CD4-positive, alpha-beta memory T cell (primary cell): ENCODE data around the gene CDC27. TPM values are rescaled to one million over a fixed set of nuclear protein-coding genes. Genes with fewer than 3 reads are reported as not detected.
"Not testable (repeated sequence)": the region's sequence is repeated elsewhere in the genome, so short reads cannot be mapped to it uniquely, and the experiment has no call there.

Source experiments
- CTCF ChIA-PET: fragments of 350-600 bp; sonication (Branson Sonifier 250); formaldehyde crosslinking; loops from one replicate; lab custom pipeline; 2021; ENCODE audit warnings: inconsistent platforms; ENCODE audit not compliant: partially characterized antibody; lab: Charles Lee
- POLR2A ChIA-PET: fragments of 350-600 bp; sonication (Branson Sonifier 250); formaldehyde crosslinking; loops from one replicate; lab custom pipeline; 2021; ENCODE audit not compliant: partially characterized antibody; lab: Charles Lee
- DNase-seq, 5 donors: peaks; one replicate each; pipeline versions ENCODE4 v3.0.0 to v3.0.0-alpha.2; 2020 to 2022; ENCODE audit warnings: mixed read lengths in 1 of 5
- H3K27ac ChIP-seq: one replicate; pipeline ENCODE4 v1.7.0; 2013; ENCODE audit warnings: low read depth, low read length
- H3K27me3 ChIP-seq: 2 replicates; pipeline ENCODE4 v1.7.0; 2013; ENCODE audit warnings: mild to moderate bottlenecking, low read length, moderate library complexity; ENCODE audit not compliant: insufficient read depth
- H3K36me3 ChIP-seq: 2 replicates; pipeline ENCODE4 v1.7.0; 2013; ENCODE audit warnings: mild to moderate bottlenecking, low read length, moderate library complexity; ENCODE audit not compliant: insufficient read depth
- H3K4me1 ChIP-seq: 2 replicates; pipeline ENCODE4 v1.7.0; 2013; ENCODE audit warnings: mild to moderate bottlenecking, low read length, moderate library complexity; ENCODE audit not compliant: insufficient read depth
- H3K4me3 ChIP-seq, 2 donors: one replicate each; pipeline ENCODE4 v1.7.0; 2013; ENCODE audit warnings: low read length in 2 of 2, mild to moderate bottlenecking in 1 of 2
- H3K9me3 ChIP-seq, 2 donors: one replicate each; pipeline ENCODE4 v1.7.0; 2013; ENCODE audit warnings: low read length in 2 of 2, control low read depth in 1 of 2; ENCODE audit not compliant: control insufficient read depth in 1 of 2
- H3K27ac Mint-ChIP-seq, 7 donors: one replicate each; pipeline ENCODE4 v1.8.0; 2020 to 2021; ENCODE audit warnings: mixed read lengths in 7 of 7, mild to moderate bottlenecking in 6 of 7, inconsistent platforms in 3 of 7, moderate library complexity in 3 of 7
- H3K27me3 Mint-ChIP-seq, 2 donors: one replicate each; pipeline ENCODE4 v1.8.0; 2020 to 2021; ENCODE audit warnings: mixed read lengths in 2 of 2
- H3K36me3 Mint-ChIP-seq, 2 donors: one replicate each; pipeline ENCODE4 v1.8.0; 2020 to 2021; ENCODE audit warnings: mixed read lengths in 2 of 2, inconsistent platforms in 1 of 2, mild to moderate bottlenecking in 1 of 2
- H3K4me1 Mint-ChIP-seq, 4 donors: one replicate each; pipeline ENCODE4 v1.8.0; 2020 to 2021; ENCODE audit warnings: mixed read lengths in 4 of 4, mild to moderate bottlenecking in 1 of 4
- H3K4me3 Mint-ChIP-seq, 8 donors: one replicate each; pipeline ENCODE4 v1.8.0; 2020 to 2021; ENCODE audit warnings: mixed read lengths in 8 of 8, mild to moderate bottlenecking in 7 of 8, moderate library complexity in 6 of 8, inconsistent platforms in 3 of 8
- H3K9me3 Mint-ChIP-seq, 8 donors: one replicate each; pipeline ENCODE4 v1.8.0; 2020 to 2021; ENCODE audit warnings: mixed read lengths in 8 of 8, mild to moderate bottlenecking in 5 of 8, inconsistent platforms in 3 of 8, moderate library complexity in 1 of 8
- intact Hi-C: fragments of 100-400 bp; cut with micrococcal nuclease; formaldehyde crosslinking; loops from one replicate; pipeline ENCODE4 v1.15.1; 2023
- polyA plus RNA-seq, 2 donors: library from polyadenylated mRNA; unstranded; fragments of 300-500 nt; fragmentation: Illumina TruSeq; gene quantifications; one replicate each; pipeline ENCODE4 v1.2.3, GENCODE V29; 2021
- total RNA-seq, 2 experiments: library from RNA; stranded (reverse); gene quantifications; one replicate each; pipeline ENCODE4 v1.2.3, GENCODE V29; 2021

The CDC27 gene
- total and polyA plus RNA-seq, 4 experiments from 2014 or later = 60.2 to 104 (median 68.8) TPM

GRCh38 chr17:47225436-47225858 is 36.4 kb upstream of the CDC27 start:
- ChIA-PET POLR2A (interaction anchor here (0.8 kb wide), 1 partner anchor 19 kb away, joined by 3 read pairs; no protein-coding TSS in a partner anchor), CTCF (no interaction called here)
- peak overlapping the region in 2 of 7 donors; percentile 22 to 47 for H3K27ac Mint-ChIP-seq

GRCh38 chr17:47224966-47225365 is 35.9 kb upstream of the CDC27 start:
- CTCF ChIA-PET = no interaction called here
- peaks cover 0 to 4% (median 0%) of the 10 kb centered on the region in 8 donors for H3K9me3 Mint-ChIP-seq
- H3K27ac ChIP-seq = no peak overlapping the region

More at GRCh38 chr17:47225436-47225858, 36.4 kb upstream of the CDC27 start:
- peaks cover 14 to 23% (median 17%) of the 10 kb centered on the region in 4 donors for H3K4me1 Mint-ChIP-seq
- no peaks in the 10 kb centered on the region for H3K36me3 ChIP-seq
- no peak for DNase-seq
- H3K9me3 ChIP-seq = no peaks in the 10 kb centered on the region
- no peaks in the 10 kb centered on the region for H3K36me3 Mint-ChIP-seq
- intact Hi-C loops = no loop called here
- H3K27ac ChIP-seq = no peak overlapping the region
- H3K4me1 ChIP-seq = peaks cover 19% of the 10 kb centered on the region
- no peak overlapping the region for H3K4me3 ChIP-seq
- H3K27me3 ChIP-seq = no peaks in the 10 kb centered on the region
- peaks cover 2 to 4% of the 10 kb centered on the region in 2 donors for H3K27me3 Mint-ChIP-seq
- H3K4me3 Mint-ChIP-seq = no peak overlapping the region
- H3K9me3 Mint-ChIP-seq = peaks cover 0 to 4% (median 0%) of the 10 kb centered on the region in 8 donors

GRCh38 chr17:47224077-47224476 is 35.0 kb upstream of the CDC27 start:
- H3K27me3 ChIP-seq, H3K27me3 Mint-ChIP-seq, H3K9me3 ChIP-seq, H3K36me3 ChIP-seq, H3K27ac ChIP-seq, CTCF ChIA-PET, H3K9me3 Mint-ChIP-seq, POLR2A ChIA-PET, DNase-seq, H3K4me3 Mint-ChIP-seq, H3K36me3 Mint-ChIP-seq, H3K27ac Mint-ChIP-seq, intact Hi-C loops, H3K4me3 ChIP-seq: not testable (repeated sequence)
- H3K4me1 Mint-ChIP-seq = peaks cover 11 to 24% (median 16%) of the 10 kb centered on the region in 4 donors
- H3K4me1 ChIP-seq = peaks cover 21% of the 10 kb centered on the region

More at GRCh38 chr17:47224966-47225365, 35.9 kb upstream of the CDC27 start:
- intact Hi-C loops = no loop called here
- no peaks in the 10 kb centered on the region for H3K36me3 Mint-ChIP-seq
- peaks cover 0 to 4% of the 10 kb centered on the region in 2 donors for H3K27me3 Mint-ChIP-seq
- no peak overlapping the region for H3K4me3 Mint-ChIP-seq
- POLR2A ChIA-PET = interaction anchor here (0.8 kb wide), 1 partner anchor 19 kb away, joined by 3 read pairs; no protein-coding TSS in a partner anchor
- Histone ChIP-seq H3K9me3 (no peaks in the 10 kb centered on the region), H3K27me3 (no peaks in the 10 kb centered on the region), H3K36me3 (no peaks in the 10 kb centered on the region), H3K4me3 (no peak overlapping the region), H3K4me1 (peaks cover 19% of the 10 kb centered on the region)
- no peak for DNase-seq
- H3K4me1 Mint-ChIP-seq = peaks cover 14 to 23% (median 18%) of the 10 kb centered on the region in 4 donors
- peak overlapping the region in 2 of 7 donors; percentile 36 to 68 for H3K27ac Mint-ChIP-seq

GRCh38 chr17:47223460-47223859 is 34.4 kb upstream of the CDC27 start:
- Mint-ChIP-seq H3K36me3 (no peaks in the 10 kb centered on the region), H3K27me3 (no peaks in the 10 kb centered on the region), H3K27ac (peak overlapping the region in 1 of 7 donors; percentile 24), H3K4me3 (no peak overlapping the region), H3K9me3 (peaks cover 0 to 4% (median 0%) of the 10 kb centered on the region in 8 donors), H3K4me1 (peaks cover 11 to 31% (median 20%) of the 10 kb centered on the region in 4 donors)
- intact Hi-C loops = no loop called here
- no peak overlapping the region for H3K4me3 ChIP-seq
- POLR2A ChIA-PET = no interaction called here
- CTCF ChIA-PET = no interaction called here
- peaks cover 28% of the 10 kb centered on the region for H3K4me1 ChIP-seq
- no peaks in the 10 kb centered on the region for H3K27me3 ChIP-seq
- no peaks in the 10 kb centered on the region for H3K9me3 ChIP-seq
- H3K27ac ChIP-seq = no peak overlapping the region
- H3K36me3 ChIP-seq = no peaks in the 10 kb centered on the region
- no peak for DNase-seq

GRCh38 chr17:47223007-47223406 is 33.9 kb upstream of the CDC27 start:
- peak overlapping the region in 1 of 7 donors; percentile 41 for H3K27ac Mint-ChIP-seq
- H3K4me1 Mint-ChIP-seq = peaks cover 11 to 35% (median 24%) of the 10 kb centered on the region in 4 donors
- H3K9me3 Mint-ChIP-seq = peaks cover 0 to 4% (median 0%) of the 10 kb centered on the region in 8 donors
- peaks cover 32% of the 10 kb centered on the region for H3K4me1 ChIP-seq
- H3K27ac ChIP-seq = no peak overlapping the region
- no peaks in the 10 kb centered on the region for H3K36me3 Mint-ChIP-seq
- H3K4me3 ChIP-seq = no peak overlapping the region
- no peak overlapping the region for H3K4me3 Mint-ChIP-seq
- H3K9me3 ChIP-seq = no peaks in the 10 kb centered on the region
- POLR2A ChIA-PET = no interaction called here
- H3K27me3 Mint-ChIP-seq = no peaks in the 10 kb centered on the region
- intact Hi-C loops = no loop called here
- H3K27me3 ChIP-seq = no peaks in the 10 kb centered on the region
- DNase-seq = no peak
- H3K36me3 ChIP-seq = no peaks in the 10 kb centered on the region
- CTCF ChIA-PET = no interaction called here

DNA sequence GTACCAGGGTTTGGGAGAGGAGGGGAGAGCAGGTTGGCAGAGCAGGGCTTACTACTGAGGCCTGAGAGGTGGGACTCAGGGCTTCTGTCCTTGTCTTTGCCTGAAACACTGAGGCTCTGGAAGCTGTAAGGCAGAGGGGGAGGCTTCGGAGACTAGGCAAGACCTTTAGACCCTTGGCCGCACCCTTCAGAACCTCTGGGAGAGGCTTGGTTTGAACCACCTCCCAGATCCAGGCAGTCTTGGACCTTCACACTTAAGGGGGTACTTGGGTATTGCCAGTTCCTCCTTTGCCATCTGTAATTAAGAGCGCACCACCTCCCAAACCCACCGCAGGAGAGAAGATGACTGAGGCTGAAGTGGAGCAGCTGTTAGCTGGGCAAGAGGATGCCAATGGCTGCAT is 33.0 kb upstream of the CDC27 start:
- Mint-ChIP-seq H3K36me3 (no peaks in the 10 kb centered on the region), H3K9me3 (peaks cover 0 to 4% (median 0%) of the 10 kb centered on the region in 8 donors), H3K27me3 (no peaks in the 10 kb centered on the region), H3K4me3 (no peak overlapping the region), H3K4me1 (peaks cover 13 to 41% (median 30%) of the 10 kb centered on the region in 4 donors), H3K27ac (peak overlapping the region in 1 of 7 donors; percentile 41)
- Histone ChIP-seq H3K27ac (no peak overlapping the region), H3K27me3 (no peaks in the 10 kb centered on the region), H3K36me3 (no peaks in the 10 kb centered on the region), H3K4me3 (no peak overlapping the region), H3K9me3 (no peaks in the 10 kb centered on the region), H3K4me1 (peaks cover 42% of the 10 kb centered on the region)
- CTCF ChIA-PET = no interaction called here
- intact Hi-C loops = no loop called here
- POLR2A ChIA-PET = interaction anchor here (3.8 kb wide), 1 partner anchor 17 kb away, joined by 35 read pairs; no protein-coding TSS in a partner anchor
- no peak for DNase-seq

DNA sequence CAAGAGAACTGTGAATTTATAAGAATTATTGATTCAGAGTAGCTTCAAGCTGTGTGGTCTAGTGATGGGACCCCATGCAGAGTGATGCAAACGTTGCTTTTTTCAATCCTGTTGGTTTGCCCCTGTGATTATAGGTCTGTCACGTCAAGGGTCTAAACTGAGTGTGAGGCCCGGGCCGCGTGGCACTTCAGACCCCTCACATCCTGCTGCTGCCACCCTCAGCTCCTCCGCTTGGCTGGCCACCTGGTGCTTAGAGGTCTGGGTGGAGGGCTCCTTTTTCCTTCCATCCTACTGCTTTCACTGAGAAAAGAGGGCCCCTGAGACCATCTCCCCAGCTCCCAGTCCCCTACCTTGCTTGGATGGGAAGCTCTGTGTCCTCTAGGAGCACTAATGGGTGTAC is 32.1 kb upstream of the CDC27 start:
- H3K4me3 Mint-ChIP-seq = no peak overlapping the region
- peak overlapping the region in 2 of 7 donors; percentile 22 to 50 for H3K27ac Mint-ChIP-seq
- Histone ChIP-seq H3K27ac (no peak overlapping the region), H3K9me3 (no peaks in the 10 kb centered on the region), H3K36me3 (no peaks in the 10 kb centered on the region), H3K4me1 (peaks cover 51% of the 10 kb centered on the region), H3K27me3 (no peaks in the 10 kb centered on the region), H3K4me3 (no peak overlapping the region)
- H3K27me3 Mint-ChIP-seq = no peaks in the 10 kb centered on the region
- CTCF ChIA-PET = interaction anchor here (0.8 kb wide), 1 partner anchor 16 kb away, joined by 4 read pairs; no protein-coding TSS in a partner anchor
- H3K9me3 Mint-ChIP-seq = peaks cover 0 to 4% (median 0%) of the 10 kb centered on the region in 8 donors
- no peak for DNase-seq
- intact Hi-C loops = no loop called here
- POLR2A ChIA-PET = interaction anchor here (1.6 to 3.8 kb wide), 2 partner anchors 16 to 32 kb away, joined by 5 to 35 read pairs; partner anchors contain the start of gene CDC27
- H3K4me1 Mint-ChIP-seq = peaks cover 15 to 47% (median 33%) of the 10 kb centered on the region in 4 donors
- no peaks in the 10 kb centered on the region for H3K36me3 Mint-ChIP-seq
